ENCODE data around the gene CFAP54. TPM values are rescaled to one million over a fixed set of nuclear protein-coding genes. Genes with fewer than 3 reads are reported as not detected.

CFAP54 gene
- total RNA-seq, 2 experiments from 2014 or later = 0.38 to 0.64 TPM

DNA sequence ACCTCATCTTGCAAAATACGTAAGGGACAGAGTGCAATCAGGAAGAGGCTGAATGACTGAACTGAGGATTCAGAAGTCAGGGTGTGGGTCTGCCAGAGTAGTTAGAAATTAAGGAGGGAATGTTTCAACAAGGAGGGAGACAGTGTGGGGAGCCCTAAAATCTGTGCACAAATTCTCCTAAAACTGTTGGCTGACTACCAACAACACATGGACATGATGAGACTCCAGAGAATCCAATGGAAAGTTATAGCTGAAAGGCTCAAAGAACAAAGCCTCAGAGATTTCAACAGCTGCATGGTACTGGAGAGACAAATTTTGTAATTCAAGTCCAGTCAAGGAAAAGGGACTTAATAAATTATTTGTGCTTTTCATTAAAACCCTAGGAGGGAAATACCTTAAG lies 381.6 kb downstream of the CFAP54 start:
- CTCF ChIA-PET = no interaction called here
- no peaks in the 10 kb centered on the region for H3K9me3 Mint-ChIP-seq

DNA sequence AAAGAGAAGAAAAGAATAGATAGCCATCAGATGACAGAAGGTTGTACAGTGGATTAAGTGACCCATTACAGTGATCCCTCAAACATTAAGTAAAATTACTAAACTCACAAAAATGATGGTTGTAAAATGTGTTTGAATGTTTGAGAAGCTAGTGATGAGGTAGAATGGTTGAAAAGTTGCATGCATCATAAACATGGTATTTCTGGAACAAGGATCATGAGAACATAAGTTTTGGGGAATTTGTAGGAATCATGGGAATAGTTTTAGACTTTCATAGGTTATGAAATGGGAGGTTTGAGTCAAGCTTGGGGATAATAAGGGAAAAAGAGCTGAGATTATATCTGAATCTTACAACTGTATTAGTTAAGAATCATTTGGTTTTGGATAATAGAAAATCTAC lies 383.6 kb downstream of the CFAP54 start:
- Mint-ChIP-seq H3K27ac (no peak overlapping the region), H3K36me3 (ENCODE audit: low read depth) (no peaks in the 10 kb centered on the region), H3K4me3 (no peak overlapping the region), H3K4me1 (ENCODE audit: low read depth) (no peaks in the 10 kb centered on the region), H3K27me3 (ENCODE audit: low read depth) (peaks cover 15% of the 10 kb centered on the region), H3K9me3 (no peaks in the 10 kb centered on the region)
- CTCF ChIA-PET = interaction anchor here (1.3 kb wide), 1 partner anchor 11 kb away, joined by 3 read pairs; no protein-coding TSS in a partner anchor
- intact Hi-C loops (cut with micrococcal nuclease) = no loop called here
- DNase-seq = no peak

More for the DNA sequence above, 381.6 kb downstream of the CFAP54 start:
- Mint-ChIP-seq H3K27ac (no peak overlapping the region), H3K4me3 (no peak overlapping the region), H3K36me3 (ENCODE audit: low read depth) (no peaks in the 10 kb centered on the region), H3K27me3 (ENCODE audit: low read depth) (peaks cover 9% of the 10 kb centered on the region), H3K4me1 (ENCODE audit: low read depth) (no peaks in the 10 kb centered on the region)
- no peak for DNase-seq
- intact Hi-C loops (cut with micrococcal nuclease) = no loop called here

DNA sequence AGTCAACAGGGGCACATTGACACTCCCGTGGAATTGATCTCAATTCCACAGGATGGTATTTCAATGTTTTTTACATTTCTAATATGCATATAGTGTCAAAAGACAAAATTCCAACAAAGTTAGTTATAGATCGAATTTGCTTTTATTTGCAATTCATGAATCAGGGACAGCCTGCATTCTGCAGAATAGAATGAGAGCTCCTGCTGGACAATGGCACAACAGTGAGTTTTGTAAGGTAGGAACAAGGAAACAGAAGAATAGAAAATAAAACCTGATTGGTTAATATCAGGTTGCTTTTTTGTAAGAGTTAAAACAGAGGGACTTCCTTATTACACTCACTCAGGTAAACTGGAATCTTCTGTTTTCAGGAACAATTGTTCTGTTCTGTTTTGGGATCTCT lies 384.8 kb downstream of the CFAP54 start:
- intact Hi-C loops (cut with micrococcal nuclease) = no loop called here
- H3K4me1 Mint-ChIP-seq (ENCODE audit: low read depth) = no peaks in the 10 kb centered on the region
- no peak overlapping the region for H3K4me3 Mint-ChIP-seq
- H3K27me3 Mint-ChIP-seq (ENCODE audit: low read depth) = peaks cover 15% of the 10 kb centered on the region
- H3K9me3 Mint-ChIP-seq = no peaks in the 10 kb centered on the region
- CTCF ChIA-PET = no interaction called here
- no peak for DNase-seq
- no peaks in the 10 kb centered on the region for H3K36me3 Mint-ChIP-seq (ENCODE audit: low read depth)
- H3K27ac Mint-ChIP-seq = no peak overlapping the region

DNA sequence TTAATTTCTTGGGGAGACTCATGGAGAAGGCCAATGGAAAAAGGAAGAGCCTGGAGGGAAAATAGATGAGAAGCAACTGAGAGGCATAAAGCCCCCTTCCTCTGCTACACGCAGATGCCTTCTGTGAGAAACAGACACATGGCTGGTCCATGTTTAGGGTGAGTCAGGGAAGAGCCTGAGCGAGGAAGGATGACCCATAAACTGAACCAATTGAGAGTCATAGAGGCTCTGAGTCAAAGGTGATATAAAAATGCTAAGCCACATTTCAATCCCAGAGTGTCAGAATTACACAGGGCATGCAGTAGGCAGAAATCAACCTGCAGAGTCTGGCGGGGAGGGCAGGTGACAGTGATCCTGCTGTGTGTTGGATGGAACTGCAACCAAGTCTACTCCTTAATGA lies 387.6 kb downstream of the CFAP54 start:
- Mint-ChIP-seq H3K4me3 (no peak overlapping the region), H3K27ac (no peak overlapping the region), H3K36me3 (ENCODE audit: low read depth) (no peaks in the 10 kb centered on the region), H3K9me3 (no peaks in the 10 kb centered on the region), H3K4me1 (ENCODE audit: low read depth) (no peaks in the 10 kb centered on the region), H3K27me3 (ENCODE audit: low read depth) (peaks cover 15% of the 10 kb centered on the region)
- CTCF ChIA-PET = no interaction called here
- DNase-seq = no peak
- intact Hi-C loops (cut with micrococcal nuclease) = no loop called here

DNA sequence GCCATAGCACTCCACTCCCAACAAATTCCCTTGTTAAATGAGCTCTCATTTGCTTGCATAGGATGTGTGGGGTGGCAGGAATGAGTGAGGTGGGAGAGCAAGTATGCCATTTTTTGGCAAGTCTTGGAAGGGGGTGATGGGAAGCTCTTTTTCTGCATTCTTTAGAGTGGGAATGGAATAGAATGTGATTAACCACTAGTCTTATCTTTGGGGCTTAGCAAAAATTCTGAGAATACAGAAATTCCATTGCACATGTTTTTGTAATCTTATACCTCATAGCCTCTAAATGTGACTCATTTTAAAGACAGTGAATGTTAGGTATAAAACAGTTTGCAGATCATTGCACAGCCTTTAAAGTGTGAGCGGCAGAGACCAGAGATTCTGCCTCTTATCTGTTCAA lies 389.3 kb downstream of the CFAP54 start:
- intact Hi-C loops (cut with micrococcal nuclease) = no loop called here
- Mint-ChIP-seq H3K9me3 (no peaks in the 10 kb centered on the region), H3K36me3 (ENCODE audit: low read depth) (no peaks in the 10 kb centered on the region), H3K27me3 (ENCODE audit: low read depth) (peaks cover 15% of the 10 kb centered on the region), H3K27ac (no peak overlapping the region), H3K4me1 (ENCODE audit: low read depth) (no peaks in the 10 kb centered on the region), H3K4me3 (no peak overlapping the region)
- CTCF ChIA-PET = interaction anchor here (0.5 kb wide), 1 partner anchor 11 kb away, joined by 3 read pairs; no protein-coding TSS in a partner anchor
- DNase-seq = no peak

DNA sequence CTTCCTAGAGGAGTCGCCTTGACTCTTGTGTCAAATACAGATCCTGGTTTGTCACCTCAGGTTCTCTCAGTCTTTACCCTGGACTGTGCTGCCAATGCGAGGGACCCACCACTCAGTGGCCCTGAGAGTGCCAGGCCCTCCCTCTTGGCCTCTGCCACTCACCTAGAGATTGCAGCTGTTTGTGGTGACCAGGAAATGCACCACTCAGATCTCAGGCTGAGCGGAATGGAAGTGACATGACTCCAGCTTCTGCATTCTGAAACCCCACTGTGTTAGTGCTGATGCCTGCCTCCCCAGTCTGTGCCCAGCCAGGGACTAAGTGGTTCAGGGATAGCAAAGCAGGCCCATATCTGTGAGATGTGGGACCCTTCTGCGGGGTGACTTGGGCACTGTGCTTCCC lies 389.9 kb downstream of the CFAP54 start:
- intact Hi-C loops (cut with micrococcal nuclease) = no loop called here
- no peak for DNase-seq
- no peak overlapping the region for H3K4me3 Mint-ChIP-seq
- H3K27ac Mint-ChIP-seq = no peak overlapping the region
- no peaks in the 10 kb centered on the region for H3K9me3 Mint-ChIP-seq
- CTCF ChIA-PET = no interaction called here
- no peaks in the 10 kb centered on the region for H3K36me3 Mint-ChIP-seq (ENCODE audit: low read depth)
- no peaks in the 10 kb centered on the region for H3K4me1 Mint-ChIP-seq (ENCODE audit: low read depth)
- peaks cover 13% of the 10 kb centered on the region for H3K27me3 Mint-ChIP-seq (ENCODE audit: low read depth)

DNA sequence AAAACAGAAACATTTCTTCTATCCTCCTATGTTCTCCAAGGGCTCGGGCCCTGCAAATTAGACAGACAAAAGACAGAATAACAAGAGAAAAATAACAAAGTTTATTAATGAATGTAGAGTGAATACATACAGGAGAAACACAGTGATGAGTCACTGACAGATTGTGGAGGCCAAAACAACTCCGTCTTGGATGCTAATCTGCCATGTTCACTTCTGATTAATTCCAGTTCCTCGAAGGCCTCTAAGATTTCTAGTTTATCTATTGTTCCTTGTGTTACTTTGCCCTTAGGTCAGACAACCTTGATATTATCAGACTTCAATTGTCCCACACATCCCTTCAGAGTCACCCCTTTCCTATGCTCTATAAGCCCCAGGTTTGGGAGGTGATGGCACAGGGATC lies 390.8 kb downstream of the CFAP54 start:
- Mint-ChIP-seq H3K27me3 (ENCODE audit: low read depth) (peaks cover 11% of the 10 kb centered on the region), H3K4me1 (ENCODE audit: low read depth) (no peaks in the 10 kb centered on the region), H3K27ac (no peak overlapping the region), H3K4me3 (no peak overlapping the region), H3K9me3 (no peaks in the 10 kb centered on the region), H3K36me3 (ENCODE audit: low read depth) (no peaks in the 10 kb centered on the region)
- intact Hi-C loops (cut with micrococcal nuclease) = no loop called here
- CTCF ChIA-PET = no interaction called here
- DNase-seq = no peak

DNA sequence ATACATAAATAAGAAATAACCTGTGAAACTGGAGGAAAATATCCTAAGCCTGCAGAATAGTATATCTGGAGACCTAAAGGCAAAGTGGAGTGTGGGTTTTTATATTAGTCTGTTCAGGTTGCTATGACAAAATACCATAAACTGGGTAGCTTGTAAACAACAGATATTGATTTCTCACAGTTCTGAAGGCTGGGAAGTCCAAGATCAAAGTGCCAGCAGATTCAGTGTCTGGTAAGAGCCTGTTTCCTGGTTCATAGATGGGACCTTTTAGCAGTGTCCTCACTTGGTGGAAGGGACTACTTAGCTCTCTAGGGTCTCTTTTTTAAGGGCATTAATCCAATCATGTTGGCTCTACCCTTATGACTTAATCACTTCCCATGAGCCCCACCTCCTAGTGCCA lies 392.2 kb downstream of the CFAP54 start:
- Mint-ChIP-seq H3K4me3 (no peak overlapping the region), H3K27me3 (ENCODE audit: low read depth) (peaks cover 6% of the 10 kb centered on the region), H3K27ac (no peak overlapping the region), H3K9me3 (no peaks in the 10 kb centered on the region), H3K4me1 (ENCODE audit: low read depth) (no peaks in the 10 kb centered on the region), H3K36me3 (ENCODE audit: low read depth) (no peaks in the 10 kb centered on the region)
- CTCF ChIA-PET = no interaction called here
- intact Hi-C loops (cut with micrococcal nuclease) = no loop called here
- no peak for DNase-seq

DNA sequence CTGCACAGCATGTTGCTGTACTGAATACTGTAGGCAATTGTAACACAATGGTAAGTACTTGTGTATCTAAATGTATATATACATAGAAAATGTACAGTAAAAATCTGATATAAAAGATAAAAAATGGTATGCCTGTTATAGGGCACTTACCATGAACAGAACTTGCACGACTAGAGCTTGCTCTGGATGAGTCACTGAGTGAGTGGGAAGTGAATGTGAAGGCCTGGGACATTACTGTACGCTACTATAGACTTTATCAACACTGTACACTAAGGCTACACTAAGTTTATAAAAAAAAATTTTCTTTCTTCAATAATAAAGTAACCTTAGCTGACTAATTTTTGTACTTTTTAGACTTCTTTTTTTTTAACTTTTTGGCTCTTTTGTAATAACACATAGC lies 393.5 kb downstream of the CFAP54 start:
- Mint-ChIP-seq H3K27ac (no peak overlapping the region), H3K36me3 (ENCODE audit: low read depth) (no peaks in the 10 kb centered on the region), H3K4me3 (no peak overlapping the region), H3K4me1 (ENCODE audit: low read depth) (no peaks in the 10 kb centered on the region), H3K27me3 (ENCODE audit: low read depth) (peaks cover 2% of the 10 kb centered on the region), H3K9me3 (no peaks in the 10 kb centered on the region)
- CTCF ChIA-PET = no interaction called here
- DNase-seq = peak; percentile 8
- intact Hi-C loops (cut with micrococcal nuclease) = no loop called here

DNA sequence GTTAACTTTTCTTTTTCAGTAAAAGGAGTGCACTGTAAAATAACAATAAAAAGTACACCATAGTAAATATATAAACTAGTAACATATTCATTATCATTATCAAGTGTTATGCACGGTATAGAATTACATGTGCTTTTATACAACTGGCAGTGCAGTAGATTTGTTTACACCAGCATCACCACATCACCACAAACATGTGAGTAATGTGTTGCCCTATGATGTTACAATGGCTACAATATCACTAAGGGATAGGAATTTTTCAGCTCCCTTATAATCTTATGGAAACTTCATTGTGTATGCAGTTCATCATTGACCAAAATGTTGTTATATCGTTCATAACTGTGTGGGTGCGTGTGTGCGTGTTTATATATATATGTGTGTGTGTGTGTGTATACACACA lies 394.2 kb downstream of the CFAP54 start:
- intact Hi-C loops (cut with micrococcal nuclease) = no loop called here
- no peaks in the 10 kb centered on the region for H3K4me1 Mint-ChIP-seq (ENCODE audit: low read depth)
- no peaks in the 10 kb centered on the region for H3K36me3 Mint-ChIP-seq (ENCODE audit: low read depth)
- no peak overlapping the region for H3K27ac Mint-ChIP-seq
- DNase-seq = no peak
- CTCF ChIA-PET = no interaction called here
- peaks cover 2% of the 10 kb centered on the region for H3K27me3 Mint-ChIP-seq (ENCODE audit: low read depth)
- H3K9me3 Mint-ChIP-seq = no peaks in the 10 kb centered on the region
- no peak overlapping the region for H3K4me3 Mint-ChIP-seq

DNA sequence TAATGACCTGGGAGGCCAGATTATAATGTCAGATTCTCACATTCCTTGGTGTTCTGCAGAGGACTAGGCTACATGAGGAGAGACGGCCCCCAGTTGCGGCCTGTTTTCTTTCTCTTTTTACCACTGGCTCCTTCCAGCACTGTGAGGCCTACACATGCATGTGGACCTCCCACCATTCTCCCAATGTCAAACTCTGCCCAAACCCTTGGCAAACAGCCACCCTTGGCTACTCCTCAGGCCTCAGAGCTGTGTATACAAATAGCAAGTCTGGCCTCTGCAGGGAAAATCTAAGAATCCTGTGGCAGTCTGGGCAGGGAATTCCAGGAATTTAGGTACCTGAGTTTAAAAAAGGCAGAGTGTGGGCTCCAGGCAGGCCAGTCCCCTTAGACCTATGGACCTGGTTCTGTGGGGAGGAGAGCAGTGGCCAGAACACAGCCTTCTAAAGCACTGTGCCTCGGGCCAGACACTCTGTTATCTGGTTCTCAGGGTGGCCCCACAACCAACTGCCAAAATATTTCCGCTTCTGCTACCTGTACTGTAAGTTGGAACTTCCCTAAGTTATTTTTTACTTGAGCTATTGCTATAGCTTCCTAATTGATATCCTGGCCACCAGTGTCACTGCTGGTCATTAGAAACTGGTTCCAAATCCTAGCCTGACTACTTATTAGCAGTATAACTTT lies 397.8 kb downstream of the CFAP54 start:
- no peaks in the 10 kb centered on the region for H3K36me3 Mint-ChIP-seq (ENCODE audit: low read depth)

DNA sequence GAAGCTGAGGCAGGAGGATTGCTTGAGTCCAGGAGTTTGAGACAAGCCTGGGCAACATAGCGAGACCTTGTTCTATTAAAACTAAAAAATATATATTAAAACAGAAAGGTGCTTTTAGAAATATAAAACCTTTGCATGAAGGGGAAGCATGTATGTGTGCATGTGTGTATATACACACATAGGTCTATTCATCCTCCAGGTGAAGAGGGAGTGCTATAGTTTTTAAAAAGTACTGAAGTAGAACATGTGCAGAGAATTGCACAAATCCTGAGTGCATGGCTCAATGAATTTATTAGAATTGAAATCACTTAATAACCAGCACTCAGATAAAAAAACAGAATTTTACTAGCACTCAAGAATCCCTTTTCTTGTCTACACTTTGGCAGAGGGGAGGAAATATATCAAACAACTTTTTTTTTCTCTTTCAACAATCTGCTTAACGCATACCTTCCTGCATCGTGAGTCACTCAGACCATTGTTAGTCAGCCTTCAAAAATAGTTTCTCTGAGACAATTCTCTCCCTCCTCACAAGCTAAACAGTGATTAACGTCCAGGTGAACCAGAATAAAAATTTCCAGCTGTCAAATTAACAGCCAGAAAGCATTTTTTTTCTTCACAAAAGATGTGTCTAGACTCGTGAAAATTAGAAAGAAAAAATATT lies 400.0 kb downstream of the CFAP54 start:
- no peak for DNase-seq
- H3K4me3 Mint-ChIP-seq = no peak overlapping the region

More for the DNA sequence above, 397.8 kb downstream of the CFAP54 start:
- CTCF ChIA-PET = no interaction called here
- H3K4me1 Mint-ChIP-seq (ENCODE audit: low read depth) = peaks cover 8% of the 10 kb centered on the region
- DNase-seq = no peak
- H3K4me3 Mint-ChIP-seq = no peak overlapping the region
- intact Hi-C loops (cut with micrococcal nuclease) = no loop called here
- H3K27me3 Mint-ChIP-seq (ENCODE audit: low read depth) = peaks cover 5% of the 10 kb centered on the region
- no peak overlapping the region for H3K27ac Mint-ChIP-seq
- no peaks in the 10 kb centered on the region for H3K9me3 Mint-ChIP-seq

DNA sequence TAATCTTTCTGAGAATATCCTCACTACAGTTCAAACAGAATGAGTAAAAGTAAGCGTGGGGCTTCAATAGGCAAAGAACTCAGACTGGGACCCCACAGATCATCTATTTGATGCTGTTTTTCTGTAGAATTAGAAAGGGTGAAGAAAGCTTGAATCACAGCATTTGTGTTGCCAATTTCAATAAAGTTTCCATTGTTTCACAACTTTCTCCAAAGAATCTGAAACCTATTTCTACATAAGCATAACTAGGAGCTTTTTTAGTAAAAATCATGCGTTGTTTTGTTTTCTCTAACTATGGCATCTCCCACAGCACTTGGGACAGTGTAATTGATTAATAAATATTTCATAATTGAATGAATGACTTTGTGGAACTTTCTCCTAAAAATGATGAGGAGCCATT lies 401.0 kb downstream of the CFAP54 start:
- intact Hi-C loops (cut with micrococcal nuclease) = no loop called here
- no peak for DNase-seq
- H3K4me1 Mint-ChIP-seq (ENCODE audit: low read depth) = peaks cover 8% of the 10 kb centered on the region
- no peak overlapping the region for H3K27ac Mint-ChIP-seq
- CTCF ChIA-PET = no interaction called here
- H3K4me3 Mint-ChIP-seq = no peak overlapping the region
- H3K36me3 Mint-ChIP-seq (ENCODE audit: low read depth) = no peaks in the 10 kb centered on the region
- H3K9me3 Mint-ChIP-seq = no peaks in the 10 kb centered on the region
- H3K27me3 Mint-ChIP-seq (ENCODE audit: low read depth) = peaks cover 5% of the 10 kb centered on the region

More for the DNA sequence above, 400.0 kb downstream of the CFAP54 start:
- CTCF ChIA-PET = interaction anchor here (0.7 kb wide), 1 partner anchor 11 kb away, joined by 3 read pairs; no protein-coding TSS in a partner anchor
- H3K27me3 Mint-ChIP-seq (ENCODE audit: low read depth) = peaks cover 5% of the 10 kb centered on the region
- intact Hi-C loops (cut with micrococcal nuclease) = loop anchor here (1.0 kb wide), 1 partner anchor 18 kb away; the partner anchor contains the start of gene NEDD1
- peaks cover 8% of the 10 kb centered on the region for H3K4me1 Mint-ChIP-seq (ENCODE audit: low read depth)
- no peaks in the 10 kb centered on the region for H3K36me3 Mint-ChIP-seq (ENCODE audit: low read depth)
- H3K27ac Mint-ChIP-seq = peak overlapping the region; percentile 25
- H3K9me3 Mint-ChIP-seq = no peaks in the 10 kb centered on the region

Measured in activated naive CD4-positive, alpha-beta T cell treated with anti-CD3 and anti-CD28 coated beads for 36 hours (primary cell).